ENCODE measurements around the gene CD163L1.

CD163L1 gene

GRCh38 chr12:7472060-7472459, 28.1 kb upstream of the CD163L1 start:
- H3K27ac ChIP-seq (ENCODE audit: low read length), result no peak overlapping the region
- H3K36me3 ChIP-seq (replicated peaks; ENCODE audit: insufficient read depth, low read length), result no peaks in the 10 kb centered on the region
- H2AFZ ChIP-seq (ENCODE audit: low read length), result no peak overlapping the region
- H3K9me3 ChIP-seq (replicated peaks; ENCODE audit: insufficient read depth, low read length), result no peaks in the 10 kb centered on the region
- H3K9me2 ChIP-seq (replicated peaks; ENCODE audit: insufficient read depth, low read length), result no peaks in the 10 kb centered on the region
- no peaks in the 10 kb centered on the region for H3K4me1 ChIP-seq (ENCODE audit: low read length)
- H3K9ac ChIP-seq (ENCODE audit: low read length), result no peak overlapping the region
- no peak overlapping the region for H3K4me2 ChIP-seq (ENCODE audit: low read depth, low read length)
- H3K27me3 ChIP-seq (replicated peaks; ENCODE audit: insufficient read depth, low read length), result no peaks in the 10 kb centered on the region
- H3F3A ChIP-seq (ENCODE audit: insufficient read depth, low read length), result no peaks in the 10 kb centered on the region
- H3K79me2 ChIP-seq (ENCODE audit: low read length), result no peaks in the 10 kb centered on the region
- no peak overlapping the region for H3K4me3 ChIP-seq (ENCODE audit: low read length)
- TF ChIP-seq CTCF (IDR thresholded peaks at IDR 0.05; ENCODE audit: low read length) (no peak), EZH2 (optimal IDR thresholded peaks at IDR 0.05; ENCODE audit: low read depth, low read length) (no peak), EZH2phosphoT487 (IDR thresholded peaks at IDR 0.05; ENCODE audit: low read length) (no peak)
- DNase-seq, result no peak
- H4K20me1 ChIP-seq (ENCODE audit: insufficient read depth, low read length), result no peaks in the 10 kb centered on the region

GRCh38 chr12:7460375-7461259, 16.7 kb upstream of the CD163L1 start:
- TF ChIP-seq CTCF (IDR thresholded peaks at IDR 0.05; ENCODE audit: low read length), result peak; percentile 83
- no peak for TF ChIP-seq EZH2 (optimal IDR thresholded peaks at IDR 0.05; ENCODE audit: low read depth, low read length)
- no peak for TF ChIP-seq EZH2phosphoT487 (IDR thresholded peaks at IDR 0.05; ENCODE audit: low read length)
- Histone ChIP-seq H3K9me3 (replicated peaks; ENCODE audit: insufficient read depth, low read length) (no peaks in the 10 kb centered on the region), H3K36me3 (replicated peaks; ENCODE audit: insufficient read depth, low read length) (no peaks in the 10 kb centered on the region), H3K4me3 (ENCODE audit: low read length) (no peak overlapping the region), H3K79me2 (ENCODE audit: low read length) (no peaks in the 10 kb centered on the region), H2AFZ (ENCODE audit: low read length) (peak overlapping the region; percentile 46; the same call in 1 of the 2 replicates), H3K4me2 (ENCODE audit: low read depth, low read length) (no peak overlapping the region), H3K27ac (ENCODE audit: low read length) (no peak overlapping the region), H3K9me2 (replicated peaks; ENCODE audit: insufficient read depth, low read length) (no peaks in the 10 kb centered on the region), H3F3A (ENCODE audit: insufficient read depth, low read length) (no peaks in the 10 kb centered on the region), H4K20me1 (ENCODE audit: insufficient read depth, low read length) (no peaks in the 10 kb centered on the region), H3K4me1 (ENCODE audit: low read length) (no peaks in the 10 kb centered on the region), H3K27me3 (replicated peaks; ENCODE audit: insufficient read depth, low read length) (no peaks in the 10 kb centered on the region), H3K9ac (ENCODE audit: low read length) (no peak overlapping the region)
- peak; percentile 46 for DNase-seq

- no peaks in the 10 kb centered on the region for H3K9me3 ChIP-seq (replicated peaks; ENCODE audit: insufficient read depth, low read length)
- TF ChIP-seq CTCF (IDR thresholded peaks at IDR 0.05; ENCODE audit: low read length) (no peak), EZH2 (optimal IDR thresholded peaks at IDR 0.05; ENCODE audit: low read depth, low read length) (no peak), EZH2phosphoT487 (IDR thresholded peaks at IDR 0.05; ENCODE audit: low read length) (no peak)
- H3K36me3 ChIP-seq (replicated peaks; ENCODE audit: insufficient read depth, low read length), result no peaks in the 10 kb centered on the region
- no peak overlapping the region for H3K9ac ChIP-seq (ENCODE audit: low read length)
- no peak overlapping the region for H3K27ac ChIP-seq (ENCODE audit: low read length)
- no peak overlapping the region for H3K4me2 ChIP-seq (ENCODE audit: low read depth, low read length)
- H3F3A ChIP-seq (ENCODE audit: insufficient read depth, low read length), result no peaks in the 10 kb centered on the region
- H3K4me1 ChIP-seq (ENCODE audit: low read length), result no peaks in the 10 kb centered on the region
- no peaks in the 10 kb centered on the region for H3K9me2 ChIP-seq (replicated peaks; ENCODE audit: insufficient read depth, low read length)
- H3K79me2 ChIP-seq (ENCODE audit: low read length), result no peaks in the 10 kb centered on the region
- no peaks in the 10 kb centered on the region for H4K20me1 ChIP-seq (ENCODE audit: insufficient read depth, low read length)
- no peak overlapping the region for H2AFZ ChIP-seq (ENCODE audit: low read length)
- H3K4me3 ChIP-seq (ENCODE audit: low read length), result no peak overlapping the region
- no peaks in the 10 kb centered on the region for H3K27me3 ChIP-seq (replicated peaks; ENCODE audit: insufficient read depth, low read length)
- DNase-seq, result no peak
Measured at GRCh38 chr12:7459973-7460372, 16.0 kb upstream of the CD163L1 start.
